GM23338 (cell line): ENCODE measurements around the gene SCNN1A. TPM values are rescaled to one million over a fixed set of nuclear protein-coding genes. Genes with fewer than 3 reads are reported as not detected.

Experiments used
- ATAC-seq: fragments of 200-7000 bp; cut with Tn5 transposase; 3 replicates; pipeline ENCODE4 v1.9.1; 2020
- DNase-seq: peaks from one replicate; pipeline ENCODE4 v3.0.0-alpha.2; 2015; ENCODE audit warnings: low spot score
- H2AFZ ChIP-seq: fragments of 200-600 bp; sonication (generic); 2 replicates; pipeline ENCODE4 v1.8.0; 2016; ENCODE audit warnings: antibody characterized with exemption, mild to moderate bottlenecking, moderate library complexity
- H3F3A ChIP-seq: fragments of 200-600 bp; sonication (generic); replicated peaks from 2 replicates; pipeline ENCODE4 v1.8.0; 2017; ENCODE audit warnings: antibody characterized with exemption, mixed run types, low read depth
- H3K27ac ChIP-seq: fragments of 200-600 bp; sonication (generic); 2 replicates; pipeline ENCODE4 v1.6.1; 2016; ENCODE audit warnings: low read depth
- H3K27me3 ChIP-seq: fragments of 200-600 bp; sonication (generic); 2 replicates; pipeline ENCODE4 v1.8.0; 2016; ENCODE audit warnings: mild to moderate bottlenecking, mixed run types, moderate library complexity; ENCODE audit not compliant: insufficient read depth
- H3K36me3 ChIP-seq: fragments of 200-600 bp; sonication (generic); 2 replicates; pipeline ENCODE4 v1.8.0; 2016; ENCODE audit warnings: mild to moderate bottlenecking; ENCODE audit not compliant: insufficient read depth
- H3K4me1 ChIP-seq: fragments of 200-600 bp; sonication (generic); 2 replicates; pipeline ENCODE4 v1.8.0; 2016; ENCODE audit warnings: mild to moderate bottlenecking, moderate library complexity; ENCODE audit not compliant: insufficient read depth
- H3K4me2 ChIP-seq: fragments of 200-600 bp; sonication (generic); 2 replicates; pipeline ENCODE4 v1.7.1; 2017; ENCODE audit warnings: mixed run types
- H3K4me3 ChIP-seq: fragments of 200-600 bp; sonication (generic); 2 replicates; pipeline ENCODE4 v1.6.1; 2016; ENCODE audit warnings: mixed run types
- H3K79me2 ChIP-seq: fragments of 200-600 bp; sonication (generic); replicated peaks from 2 replicates; pipeline ENCODE4 v1.8.0; 2017; ENCODE audit warnings: mild to moderate bottlenecking; ENCODE audit not compliant: insufficient read depth
- H3K9me2 ChIP-seq: fragments of 200-600 bp; sonication (generic); 2 replicates; pipeline ENCODE4 v1.8.0; 2017; ENCODE audit not compliant: insufficient read depth
- H4K20me1 ChIP-seq: fragments of 200-600 bp; sonication (generic); replicated peaks from 2 replicates; pipeline ENCODE4 v1.8.0; 2017; ENCODE audit warnings: mild to moderate bottlenecking; ENCODE audit not compliant: insufficient read depth
- H3K27ac Mint-ChIP-seq: 2 replicates; pipeline ENCODE4 v1.8.0; 2020; ENCODE audit warnings: inconsistent platforms, mild to moderate bottlenecking, moderate library complexity, mixed read lengths
- H3K27me3 Mint-ChIP-seq: 3 replicates; pipeline ENCODE4 v1.8.0; 2022; ENCODE audit warnings: low read depth, mild to moderate bottlenecking, moderate library complexity, mixed read lengths, inconsistent platforms; ENCODE audit not compliant: insufficient read depth, poor library complexity
- H3K36me3 Mint-ChIP-seq: 3 replicates; pipeline ENCODE4 v1.8.0; 2021; ENCODE audit warnings: low read depth, mild to moderate bottlenecking, inconsistent platforms, moderate library complexity, mixed read lengths
- H3K4me1 Mint-ChIP-seq: 3 replicates; pipeline ENCODE4 v1.8.0; 2020; ENCODE audit warnings: mild to moderate bottlenecking, inconsistent platforms, mixed read lengths
- H3K4me3 Mint-ChIP-seq: 3 replicates; pipeline ENCODE4 v1.8.0; 2021; ENCODE audit warnings: moderate library complexity, mild to moderate bottlenecking, inconsistent platforms, mixed read lengths
- H3K9me3 Mint-ChIP-seq: 3 replicates; pipeline ENCODE4 v1.8.0; 2020; ENCODE audit warnings: moderate library complexity, mild to moderate bottlenecking, inconsistent platforms, mixed read lengths
- EZH2 ChIP-seq: fragments of 200-600 bp; sonication (generic); IDR thresholded peaks from one replicate; pipeline ENCODE4 v1.8.0; 2017; ENCODE audit warnings: antibody characterized with exemption, mild to moderate bottlenecking, low read depth; ENCODE audit not compliant: unreplicated experiment
- EZH2phosphoT487 ChIP-seq: fragments of 200-600 bp; sonication (generic); IDR thresholded peaks from one replicate; pipeline ENCODE4 v1.8.1; 2018; ENCODE audit warnings: antibody characterized with exemption; ENCODE audit not compliant: unreplicated experiment
- JUNB ChIP-seq: IDR thresholded peaks from one replicate; pipeline ENCODE4 v1.6.1; 2016; ENCODE audit warnings: antibody characterized with exemption; ENCODE audit not compliant: unreplicated experiment
- NANOG ChIP-seq: IDR thresholded peaks from 2 replicates; pipeline ENCODE4 v1.6.1; 2016; ENCODE audit warnings: antibody characterized with exemption, borderline replicate concordance
- POLR2AphosphoS5 ChIP-seq: IDR thresholded peaks from 2 replicates; pipeline ENCODE4 v1.6.1; 2016; ENCODE audit warnings: antibody characterized with exemption, low read depth
- STAT1 ChIP-seq: IDR thresholded peaks from one replicate; pipeline ENCODE4 v1.6.1; 2016; ENCODE audit warnings: antibody characterized with exemption; ENCODE audit not compliant: unreplicated experiment
- polyA plus RNA-seq: library from polyadenylated mRNA; unstranded; fragments of >200 nt; fragmentation: Nextera tagmentation; extraction: Ambion mirVana; gene quantifications from 2 replicates; pipeline ENCODE4 v1.2.1, GENCODE V29; 2016
- total RNA-seq: library from RNA; depleted of rRNA; stranded (reverse); fragments of >200 nt; shearing (Covaris generic); gene quantifications from 2 replicates; pipeline ENCODE4 v1.2.3, GENCODE V29; 2014
- TF ChIP-seq, protein P1 (sequence below), 2 experiments: fragments of 200-600 bp in 1 of 2; sonication (generic) in 1 of 2; conservative IDR thresholded peaks; 2 replicates each; pipeline versions ENCODE4 v1.5.1 to v1.6.1; 2016 to 2017; ENCODE audit warnings: antibody characterized with exemption in 2 of 2, low read depth in 2 of 2, mild to moderate bottlenecking in 2 of 2, moderate library complexity in 1 of 2
- TF ChIP-seq, protein P2 (sequence below): IDR thresholded peaks from 2 replicates; pipeline ENCODE4 v1.6.1; 2016; ENCODE audit warnings: antibody characterized with exemption
- TF ChIP-seq, protein P3 (sequence below): IDR thresholded peaks from one replicate; pipeline ENCODE4 v1.6.1; 2018; ENCODE audit warnings: antibody characterized with exemption; ENCODE audit not compliant: unreplicated experiment
- TF ChIP-seq, protein P4 (sequence below): fragments of 250-450 bp; sonication (Bioruptor Pico); IDR thresholded peaks from 2 replicates; pipeline ENCODE4 v1.5.0; 2020; ENCODE audit warnings: mild to moderate bottlenecking, moderate library complexity

SCNN1A gene
- total and polyA plus RNA-seq, 2 experiments from 2014 or later = 37.1 to 125 TPM

DNA sequence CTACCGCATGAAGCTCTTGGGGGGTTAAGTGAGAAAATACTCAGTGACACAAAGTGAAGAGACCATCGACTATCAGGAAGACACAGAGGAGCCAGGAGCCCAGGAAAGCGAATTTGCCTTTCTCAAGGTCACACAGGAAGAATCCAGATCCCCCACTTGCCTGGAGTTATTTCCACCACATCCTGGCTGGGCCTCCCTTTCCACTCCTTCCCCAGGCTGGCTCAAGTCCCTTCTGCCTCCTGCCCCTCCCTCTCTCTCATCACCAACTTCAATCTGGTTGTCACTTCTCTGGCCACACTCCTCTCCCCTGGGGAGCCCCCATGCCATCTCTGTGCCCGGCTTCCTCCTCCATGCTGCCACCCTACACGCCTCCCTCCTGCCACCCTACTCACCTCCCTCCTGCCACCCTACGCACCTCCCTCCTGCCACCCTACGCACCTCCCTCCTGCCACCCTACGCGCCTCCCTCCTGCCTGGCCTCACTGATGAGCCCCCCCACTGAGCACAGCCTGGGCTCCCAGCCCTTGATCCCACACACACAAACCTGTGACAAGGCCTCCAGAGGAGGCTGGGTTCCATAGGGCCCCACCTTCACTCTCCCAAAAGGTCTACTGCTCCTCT is 6.3 kb downstream of the SCNN1A start (continued):
- TF ChIP-seq, protein P1, sequence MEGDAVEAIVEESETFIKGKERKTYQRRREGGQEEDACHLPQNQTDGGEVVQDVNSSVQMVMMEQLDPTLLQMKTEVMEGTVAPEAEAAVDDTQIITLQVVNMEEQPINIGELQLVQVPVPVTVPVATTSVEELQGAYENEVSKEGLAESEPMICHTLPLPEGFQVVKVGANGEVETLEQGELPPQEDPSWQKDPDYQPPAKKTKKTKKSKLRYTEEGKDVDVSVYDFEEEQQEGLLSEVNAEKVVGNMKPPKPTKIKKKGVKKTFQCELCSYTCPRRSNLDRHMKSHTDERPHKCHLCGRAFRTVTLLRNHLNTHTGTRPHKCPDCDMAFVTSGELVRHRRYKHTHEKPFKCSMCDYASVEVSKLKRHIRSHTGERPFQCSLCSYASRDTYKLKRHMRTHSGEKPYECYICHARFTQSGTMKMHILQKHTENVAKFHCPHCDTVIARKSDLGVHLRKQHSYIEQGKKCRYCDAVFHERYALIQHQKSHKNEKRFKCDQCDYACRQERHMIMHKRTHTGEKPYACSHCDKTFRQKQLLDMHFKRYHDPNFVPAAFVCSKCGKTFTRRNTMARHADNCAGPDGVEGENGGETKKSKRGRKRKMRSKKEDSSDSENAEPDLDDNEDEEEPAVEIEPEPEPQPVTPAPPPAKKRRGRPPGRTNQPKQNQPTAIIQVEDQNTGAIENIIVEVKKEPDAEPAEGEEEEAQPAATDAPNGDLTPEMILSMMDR (conservative IDR thresholded peaks at IDR 0.05; ENCODE audit: low read depth in 2 of 2) = no peak
- TF ChIP-seq, protein P2, sequence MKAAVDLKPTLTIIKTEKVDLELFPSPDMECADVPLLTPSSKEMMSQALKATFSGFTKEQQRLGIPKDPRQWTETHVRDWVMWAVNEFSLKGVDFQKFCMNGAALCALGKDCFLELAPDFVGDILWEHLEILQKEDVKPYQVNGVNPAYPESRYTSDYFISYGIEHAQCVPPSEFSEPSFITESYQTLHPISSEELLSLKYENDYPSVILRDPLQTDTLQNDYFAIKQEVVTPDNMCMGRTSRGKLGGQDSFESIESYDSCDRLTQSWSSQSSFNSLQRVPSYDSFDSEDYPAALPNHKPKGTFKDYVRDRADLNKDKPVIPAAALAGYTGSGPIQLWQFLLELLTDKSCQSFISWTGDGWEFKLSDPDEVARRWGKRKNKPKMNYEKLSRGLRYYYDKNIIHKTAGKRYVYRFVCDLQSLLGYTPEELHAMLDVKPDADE = no peak
- TF ChIP-seq EZH2 = no peak
- TF ChIP-seq STAT1 = no peak
- TF ChIP-seq, protein P3, sequence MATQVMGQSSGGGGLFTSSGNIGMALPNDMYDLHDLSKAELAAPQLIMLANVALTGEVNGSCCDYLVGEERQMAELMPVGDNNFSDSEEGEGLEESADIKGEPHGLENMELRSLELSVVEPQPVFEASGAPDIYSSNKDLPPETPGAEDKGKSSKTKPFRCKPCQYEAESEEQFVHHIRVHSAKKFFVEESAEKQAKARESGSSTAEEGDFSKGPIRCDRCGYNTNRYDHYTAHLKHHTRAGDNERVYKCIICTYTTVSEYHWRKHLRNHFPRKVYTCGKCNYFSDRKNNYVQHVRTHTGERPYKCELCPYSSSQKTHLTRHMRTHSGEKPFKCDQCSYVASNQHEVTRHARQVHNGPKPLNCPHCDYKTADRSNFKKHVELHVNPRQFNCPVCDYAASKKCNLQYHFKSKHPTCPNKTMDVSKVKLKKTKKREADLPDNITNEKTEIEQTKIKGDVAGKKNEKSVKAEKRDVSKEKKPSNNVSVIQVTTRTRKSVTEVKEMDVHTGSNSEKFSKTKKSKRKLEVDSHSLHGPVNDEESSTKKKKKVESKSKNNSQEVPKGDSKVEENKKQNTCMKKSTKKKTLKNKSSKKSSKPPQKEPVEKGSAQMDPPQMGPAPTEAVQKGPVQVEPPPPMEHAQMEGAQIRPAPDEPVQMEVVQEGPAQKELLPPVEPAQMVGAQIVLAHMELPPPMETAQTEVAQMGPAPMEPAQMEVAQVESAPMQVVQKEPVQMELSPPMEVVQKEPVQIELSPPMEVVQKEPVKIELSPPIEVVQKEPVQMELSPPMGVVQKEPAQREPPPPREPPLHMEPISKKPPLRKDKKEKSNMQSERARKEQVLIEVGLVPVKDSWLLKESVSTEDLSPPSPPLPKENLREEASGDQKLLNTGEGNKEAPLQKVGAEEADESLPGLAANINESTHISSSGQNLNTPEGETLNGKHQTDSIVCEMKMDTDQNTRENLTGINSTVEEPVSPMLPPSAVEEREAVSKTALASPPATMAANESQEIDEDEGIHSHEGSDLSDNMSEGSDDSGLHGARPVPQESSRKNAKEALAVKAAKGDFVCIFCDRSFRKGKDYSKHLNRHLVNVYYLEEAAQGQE = no peak
- TF ChIP-seq JUNB = no peak

DNA sequence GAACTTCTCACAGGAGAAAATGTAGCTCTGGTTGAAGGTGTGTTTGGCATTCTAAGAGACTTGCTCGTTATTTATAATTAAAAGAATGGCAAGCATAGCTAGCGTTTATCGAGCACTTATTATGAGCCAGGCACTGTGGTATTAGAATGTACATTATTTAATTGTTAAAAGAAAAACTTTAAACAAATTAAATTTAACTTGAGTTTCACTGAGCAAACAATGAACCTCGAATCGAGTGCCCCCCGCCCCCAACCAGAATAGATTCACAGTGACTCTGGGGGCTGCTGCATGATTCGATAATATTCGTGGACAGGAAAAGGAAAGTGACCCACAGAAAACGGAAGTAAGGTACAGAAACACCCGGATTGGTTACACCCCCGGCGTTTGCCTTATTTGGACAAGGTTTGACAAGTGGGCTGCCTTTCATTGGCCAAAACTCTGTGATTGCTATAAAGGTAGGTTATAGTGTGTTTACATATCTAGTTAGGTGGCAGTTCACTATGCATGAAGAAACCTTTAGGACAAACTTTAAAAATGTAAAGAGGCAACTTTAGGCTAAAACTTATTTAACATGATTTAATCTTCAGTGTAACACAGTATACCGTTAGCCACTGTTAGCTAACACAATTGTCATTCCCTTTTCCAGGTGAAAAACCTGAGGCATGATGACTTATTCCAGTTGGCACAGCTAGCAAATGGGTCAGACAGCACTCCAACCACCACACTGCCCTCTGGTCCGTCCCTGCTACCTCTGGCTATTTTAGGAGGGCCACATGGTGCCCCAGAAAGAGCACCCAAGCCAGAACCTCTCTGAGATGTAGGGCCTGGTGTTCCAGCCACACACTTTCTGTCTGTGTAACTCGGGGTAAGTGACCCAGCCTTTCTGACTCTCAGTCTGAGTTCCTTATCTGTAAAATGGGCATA is 7.1 kb downstream of the SCNN1A start:
- H3K4me3 ChIP-seq = no peak overlapping the region
- no peaks in the 10 kb centered on the region for H3K9me3 Mint-ChIP-seq
- TF ChIP-seq EZH2phosphoT487 (no peak), POLR2AphosphoS5 (no peak), NANOG (no peak)
- TF ChIP-seq, protein P4, sequence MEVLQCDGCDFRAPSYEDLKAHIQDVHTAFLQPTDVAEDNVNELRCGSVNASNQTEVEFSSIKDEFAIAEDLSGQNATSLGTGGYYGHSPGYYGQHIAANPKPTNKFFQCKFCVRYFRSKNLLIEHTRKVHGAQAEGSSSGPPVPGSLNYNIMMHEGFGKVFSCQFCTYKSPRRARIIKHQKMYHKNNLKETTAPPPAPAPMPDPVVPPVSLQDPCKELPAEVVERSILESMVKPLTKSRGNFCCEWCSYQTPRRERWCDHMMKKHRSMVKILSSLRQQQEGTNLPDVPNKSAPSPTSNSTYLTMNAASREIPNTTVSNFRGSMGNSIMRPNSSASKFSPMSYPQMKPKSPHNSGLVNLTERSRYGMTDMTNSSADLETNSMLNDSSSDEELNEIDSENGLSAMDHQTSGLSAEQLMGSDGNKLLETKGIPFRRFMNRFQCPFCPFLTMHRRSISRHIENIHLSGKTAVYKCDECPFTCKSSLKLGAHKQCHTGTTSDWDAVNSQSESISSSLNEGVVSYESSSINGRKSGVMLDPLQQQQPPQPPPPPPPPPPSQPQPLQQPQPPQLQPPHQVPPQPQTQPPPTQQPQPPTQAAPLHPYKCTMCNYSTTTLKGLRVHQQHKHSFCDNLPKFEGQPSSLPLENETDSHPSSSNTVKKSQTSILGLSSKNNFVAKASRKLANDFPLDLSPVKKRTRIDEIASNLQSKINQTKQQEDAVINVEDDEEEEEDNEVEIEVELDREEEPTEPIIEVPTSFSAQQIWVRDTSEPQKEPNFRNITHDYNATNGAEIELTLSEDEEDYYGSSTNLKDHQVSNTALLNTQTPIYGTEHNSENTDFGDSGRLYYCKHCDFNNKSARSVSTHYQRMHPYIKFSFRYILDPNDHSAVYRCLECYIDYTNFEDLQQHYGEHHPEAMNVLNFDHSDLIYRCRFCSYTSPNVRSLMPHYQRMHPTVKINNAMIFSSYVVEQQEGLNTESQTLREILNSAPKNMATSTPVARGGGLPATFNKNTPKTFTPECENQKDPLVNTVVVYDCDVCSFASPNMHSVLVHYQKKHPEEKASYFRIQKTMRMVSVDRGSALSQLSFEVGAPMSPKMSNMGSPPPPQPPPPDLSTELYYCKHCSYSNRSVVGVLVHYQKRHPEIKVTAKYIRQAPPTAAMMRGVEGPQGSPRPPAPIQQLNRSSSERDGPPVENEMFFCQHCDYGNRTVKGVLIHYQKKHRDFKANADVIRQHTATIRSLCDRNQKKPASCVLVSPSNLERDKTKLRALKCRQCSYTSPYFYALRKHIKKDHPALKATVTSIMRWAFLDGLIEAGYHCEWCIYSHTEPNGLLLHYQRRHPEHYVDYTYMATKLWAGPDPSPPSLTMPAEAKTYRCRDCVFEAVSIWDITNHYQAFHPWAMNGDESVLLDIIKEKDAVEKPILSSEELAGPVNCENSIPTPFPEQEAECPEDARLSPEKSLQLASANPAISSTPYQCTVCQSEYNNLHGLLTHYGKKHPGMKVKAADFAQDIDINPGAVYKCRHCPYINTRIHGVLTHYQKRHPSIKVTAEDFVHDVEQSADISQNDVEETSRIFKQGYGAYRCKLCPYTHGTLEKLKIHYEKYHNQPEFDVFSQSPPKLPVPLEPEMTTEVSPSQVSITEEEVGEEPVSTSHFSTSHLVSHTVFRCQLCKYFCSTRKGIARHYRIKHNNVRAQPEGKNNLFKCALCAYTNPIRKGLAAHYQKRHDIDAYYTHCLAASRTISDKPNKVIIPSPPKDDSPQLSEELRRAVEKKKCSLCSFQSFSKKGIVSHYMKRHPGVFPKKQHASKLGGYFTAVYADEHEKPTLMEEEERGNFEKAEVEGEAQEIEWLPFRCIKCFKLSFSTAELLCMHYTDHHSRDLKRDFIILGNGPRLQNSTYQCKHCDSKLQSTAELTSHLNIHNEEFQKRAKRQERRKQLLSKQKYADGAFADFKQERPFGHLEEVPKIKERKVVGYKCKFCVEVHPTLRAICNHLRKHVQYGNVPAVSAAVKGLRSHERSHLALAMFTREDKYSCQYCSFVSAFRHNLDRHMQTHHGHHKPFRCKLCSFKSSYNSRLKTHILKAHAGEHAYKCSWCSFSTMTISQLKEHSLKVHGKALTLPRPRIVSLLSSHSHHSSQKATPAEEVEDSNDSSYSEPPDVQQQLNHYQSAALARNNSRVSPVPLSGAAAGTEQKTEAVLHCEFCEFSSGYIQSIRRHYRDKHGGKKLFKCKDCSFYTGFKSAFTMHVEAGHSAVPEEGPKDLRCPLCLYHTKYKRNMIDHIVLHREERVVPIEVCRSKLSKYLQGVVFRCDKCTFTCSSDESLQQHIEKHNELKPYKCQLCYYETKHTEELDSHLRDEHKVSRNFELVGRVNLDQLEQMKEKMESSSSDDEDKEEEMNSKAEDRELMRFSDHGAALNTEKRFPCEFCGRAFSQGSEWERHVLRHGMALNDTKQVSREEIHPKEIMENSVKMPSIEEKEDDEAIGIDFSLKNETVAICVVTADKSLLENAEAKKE (CRISPR knock-in tag) = no peak

More for the DNA sequence above, 7.1 kb downstream of the SCNN1A start:
- Histone ChIP-seq H3K9me2 (no peaks in the 10 kb centered on the region), H3K79me2 (peaks cover 89% of the 10 kb centered on the region), H3K4me1 (peaks cover 37% of the 10 kb centered on the region), H2AFZ (no peak overlapping the region), H3K27ac (0 out of 2 replicates have a peak overlapping the region, but pooled peaks have one; percentile 8), H3K36me3 (no peaks in the 10 kb centered on the region), H3F3A (peaks cover 26% of the 10 kb centered on the region; the same call in 1 of the 2 replicates), H3K27me3 (no peaks in the 10 kb centered on the region), H4K20me1 (peaks cover 24% of the 10 kb centered on the region), H3K4me2 (no peak overlapping the region)
- Mint-ChIP-seq H3K4me1 (peaks cover 60% of the 10 kb centered on the region), H3K27ac (peak overlapping the region; percentile 65), H3K36me3 (peaks cover 52% of the 10 kb centered on the region), H3K27me3 (peaks cover 12% of the 10 kb centered on the region), H3K4me3 (no peak overlapping the region)
- no peak for ATAC-seq
- DNase-seq = no peak
